GM12878 (cell line): Measurements from ENCODE around the gene TRIAP1.

Experiments used
- ASH2L ChIP-seq: fragments of 300-600, 200-600 bp; sonication (generic); IDR thresholded peaks from 2 replicates; pipeline ENCODE4 v1.6.1; 2017; ENCODE audit warnings: low read depth, mild to moderate bottlenecking, borderline replicate concordance
- CREB1 ChIP-seq: IDR thresholded peaks from 2 replicates; pipeline ENCODE4 v1.6.1; 2012; ENCODE audit warnings: low read depth, mild to moderate bottlenecking, inconsistent platforms
- DPF2 ChIP-seq: fragments of 450-650 bp; IDR thresholded peaks from 2 replicates; pipeline ENCODE4 v1.6.1; 2017; ENCODE audit warnings: mild to moderate bottlenecking
- LARP7 ChIP-seq: fragments of 450-650 bp; IDR thresholded peaks from 2 replicates; pipeline ENCODE4 v1.6.1; 2017; ENCODE audit warnings: mild to moderate bottlenecking
- PAX5 ChIP-seq: IDR thresholded peaks from 2 replicates; pipeline ENCODE4 v1.6.1; 2011; ENCODE audit warnings: low read depth, low read length, borderline replicate concordance
- POLR2A ChIP-seq: IDR thresholded peaks from 2 replicates; pipeline ENCODE4 v1.6.1; 2011; ENCODE audit warnings: low read depth, mild to moderate bottlenecking, low read length
- REST ChIP-seq: IDR thresholded peaks from 2 replicates; pipeline ENCODE4 v1.6.1; 2012; ENCODE audit warnings: mild to moderate bottlenecking, low read depth, low read length
- TBL1XR1 ChIP-seq: IDR thresholded peaks from 2 replicates; pipeline ENCODE4 v1.6.1; 2012; ENCODE audit warnings: low read depth, low read length, improper control_type of control experiment
- YBX1 ChIP-seq: fragments of 450-650 bp; IDR thresholded peaks from 2 replicates; pipeline ENCODE4 v1.6.1; 2016; ENCODE audit warnings: antibody characterized with exemption
- TF ChIP-seq, protein P1 (sequence below): IDR thresholded peaks from 2 replicates; pipeline ENCODE4 v1.6.1; 2011; ENCODE audit warnings: low read depth, low read length, improper control_type of control experiment, borderline replicate concordance
- TF ChIP-seq, protein P2 (sequence below): fragments of 450-650 bp; IDR thresholded peaks from 2 replicates; pipeline ENCODE4 v1.6.1; 2016; ENCODE audit warnings: mild to moderate bottlenecking
- TF ChIP-seq, protein P3 (sequence below), 3 experiments: IDR thresholded peaks in 2 of 3; conservative IDR thresholded peaks in 1 of 3; 2 replicates each; pipeline ENCODE4 v1.5.1; 2011; ENCODE audit warnings: low read depth in 3 of 3, low read length in 3 of 3, mild to moderate bottlenecking in 3 of 3, control low read depth in 2 of 3, moderate library complexity in 2 of 3, inconsistent platforms in 1 of 3, mixed read lengths in 1 of 3; ENCODE audit not compliant: control insufficient read depth in 2 of 3, insufficient read depth in 1 of 3; ENCODE audit errors: extremely low read depth in 1 of 3

DNA sequence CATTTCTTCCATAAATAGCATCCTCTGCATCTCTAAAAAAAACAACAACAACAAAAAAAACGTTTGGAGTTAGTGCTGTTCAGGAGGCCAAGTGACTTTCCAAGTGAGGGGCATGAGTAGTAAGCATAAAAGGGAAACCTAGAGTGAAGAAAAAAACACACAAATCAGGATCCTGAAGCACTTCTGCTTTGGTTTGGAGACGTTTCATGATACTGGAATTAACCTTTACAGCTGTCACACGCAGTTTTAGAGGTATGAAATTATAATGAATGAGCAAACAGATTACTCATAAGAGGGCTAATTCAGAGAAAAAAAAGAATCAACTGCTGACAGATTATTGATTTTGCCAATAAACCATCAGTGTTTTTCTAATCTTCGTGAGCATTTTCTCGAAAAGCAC, 19.6 kb upstream of the TRIAP1 start:
- TF ChIP-seq LARP7 (no peak), REST (no peak), PAX5 (no peak), DPF2 (no peak), POLR2A (no peak), TBL1XR1 (no peak), YBX1 (no peak), ASH2L (no peak), CREB1 (no peak)
- TF ChIP-seq, protein P1, sequence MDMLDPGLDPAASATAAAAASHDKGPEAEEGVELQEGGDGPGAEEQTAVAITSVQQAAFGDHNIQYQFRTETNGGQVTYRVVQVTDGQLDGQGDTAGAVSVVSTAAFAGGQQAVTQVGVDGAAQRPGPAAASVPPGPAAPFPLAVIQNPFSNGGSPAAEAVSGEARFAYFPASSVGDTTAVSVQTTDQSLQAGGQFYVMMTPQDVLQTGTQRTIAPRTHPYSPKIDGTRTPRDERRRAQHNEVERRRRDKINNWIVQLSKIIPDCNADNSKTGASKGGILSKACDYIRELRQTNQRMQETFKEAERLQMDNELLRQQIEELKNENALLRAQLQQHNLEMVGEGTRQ = no peak
- TF ChIP-seq, protein P2, sequence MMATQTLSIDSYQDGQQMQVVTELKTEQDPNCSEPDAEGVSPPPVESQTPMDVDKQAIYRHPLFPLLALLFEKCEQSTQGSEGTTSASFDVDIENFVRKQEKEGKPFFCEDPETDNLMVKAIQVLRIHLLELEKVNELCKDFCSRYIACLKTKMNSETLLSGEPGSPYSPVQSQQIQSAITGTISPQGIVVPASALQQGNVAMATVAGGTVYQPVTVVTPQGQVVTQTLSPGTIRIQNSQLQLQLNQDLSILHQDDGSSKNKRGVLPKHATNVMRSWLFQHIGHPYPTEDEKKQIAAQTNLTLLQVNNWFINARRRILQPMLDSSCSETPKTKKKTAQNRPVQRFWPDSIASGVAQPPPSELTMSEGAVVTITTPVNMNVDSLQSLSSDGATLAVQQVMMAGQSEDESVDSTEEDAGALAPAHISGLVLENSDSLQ = no peak
- TF ChIP-seq, protein P3, sequence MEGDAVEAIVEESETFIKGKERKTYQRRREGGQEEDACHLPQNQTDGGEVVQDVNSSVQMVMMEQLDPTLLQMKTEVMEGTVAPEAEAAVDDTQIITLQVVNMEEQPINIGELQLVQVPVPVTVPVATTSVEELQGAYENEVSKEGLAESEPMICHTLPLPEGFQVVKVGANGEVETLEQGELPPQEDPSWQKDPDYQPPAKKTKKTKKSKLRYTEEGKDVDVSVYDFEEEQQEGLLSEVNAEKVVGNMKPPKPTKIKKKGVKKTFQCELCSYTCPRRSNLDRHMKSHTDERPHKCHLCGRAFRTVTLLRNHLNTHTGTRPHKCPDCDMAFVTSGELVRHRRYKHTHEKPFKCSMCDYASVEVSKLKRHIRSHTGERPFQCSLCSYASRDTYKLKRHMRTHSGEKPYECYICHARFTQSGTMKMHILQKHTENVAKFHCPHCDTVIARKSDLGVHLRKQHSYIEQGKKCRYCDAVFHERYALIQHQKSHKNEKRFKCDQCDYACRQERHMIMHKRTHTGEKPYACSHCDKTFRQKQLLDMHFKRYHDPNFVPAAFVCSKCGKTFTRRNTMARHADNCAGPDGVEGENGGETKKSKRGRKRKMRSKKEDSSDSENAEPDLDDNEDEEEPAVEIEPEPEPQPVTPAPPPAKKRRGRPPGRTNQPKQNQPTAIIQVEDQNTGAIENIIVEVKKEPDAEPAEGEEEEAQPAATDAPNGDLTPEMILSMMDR (IDR thresholded peaks at IDR 0.05 in 2 of 3, conservative IDR thresholded peaks at IDR 0.05 in 1 of 3; ENCODE audit: control insufficient read depth in 2 of 3, extremely low read depth in 1 of 3, insufficient read depth in 1 of 3, low read depth in 3 of 3, low read length in 3 of 3) = no peak
